NCI-H1694 (cell line): ENCODE results near the gene AHNAK2.

Experiments used
- DNase-seq: peaks from one replicate; lab custom pipeline; 2025; lab: John Stamatoyannopoulos, UW

The AHNAK2 gene

DNA sequence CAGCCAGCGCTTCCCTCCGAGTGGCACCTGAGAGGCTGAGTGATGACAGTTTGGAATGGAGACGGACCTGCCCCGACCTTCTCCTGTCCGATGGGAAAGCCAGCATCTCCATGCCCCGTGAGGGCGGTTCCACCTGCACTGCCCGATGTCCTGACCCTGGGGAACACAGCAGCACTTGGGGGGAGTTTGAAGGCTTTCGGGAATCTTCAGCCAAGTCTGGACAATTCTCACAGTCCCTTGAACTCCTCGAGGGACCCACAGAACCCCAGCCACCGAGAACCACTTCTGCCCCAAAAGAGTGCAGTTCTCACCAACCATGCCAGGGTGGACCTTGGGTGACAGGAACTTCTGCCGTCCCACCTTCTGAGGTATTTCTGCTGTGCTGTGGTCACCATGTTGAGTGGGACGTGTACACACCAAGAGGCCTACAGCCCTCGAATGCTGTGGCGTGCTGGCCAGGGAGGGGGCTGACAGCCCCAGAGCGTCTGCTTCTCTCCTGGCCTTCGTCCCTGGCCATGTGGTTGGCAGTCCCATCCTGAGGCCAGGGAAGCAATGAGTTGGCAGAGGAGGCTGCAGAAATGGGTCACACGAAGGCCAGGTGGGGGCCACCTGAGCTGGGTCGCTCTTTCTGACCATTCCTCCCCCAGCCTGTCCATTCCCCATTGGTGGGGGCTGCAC, 8.5 kb upstream of the AHNAK2 start:
- DNase-seq: no peak

GRCh38 chr14:104985675-104986486, 7.7 kb upstream of the AHNAK2 start, which contains the start of gene CLBA1:
TSS of gene CLBA1 (plus strand) at chr14:104985788. CDS start at chr14:104986432, 644 bp downstream.
- peak; percentile 91 for DNase-seq

- no peak for DNase-seq
Observed at GRCh38 chr14:104984056-104984894, 6.1 kb upstream of the AHNAK2 start.

- no peak for DNase-seq
Observed at GRCh38 chr14:104983231-104983721, 5.1 kb upstream of the AHNAK2 start.

DNA sequence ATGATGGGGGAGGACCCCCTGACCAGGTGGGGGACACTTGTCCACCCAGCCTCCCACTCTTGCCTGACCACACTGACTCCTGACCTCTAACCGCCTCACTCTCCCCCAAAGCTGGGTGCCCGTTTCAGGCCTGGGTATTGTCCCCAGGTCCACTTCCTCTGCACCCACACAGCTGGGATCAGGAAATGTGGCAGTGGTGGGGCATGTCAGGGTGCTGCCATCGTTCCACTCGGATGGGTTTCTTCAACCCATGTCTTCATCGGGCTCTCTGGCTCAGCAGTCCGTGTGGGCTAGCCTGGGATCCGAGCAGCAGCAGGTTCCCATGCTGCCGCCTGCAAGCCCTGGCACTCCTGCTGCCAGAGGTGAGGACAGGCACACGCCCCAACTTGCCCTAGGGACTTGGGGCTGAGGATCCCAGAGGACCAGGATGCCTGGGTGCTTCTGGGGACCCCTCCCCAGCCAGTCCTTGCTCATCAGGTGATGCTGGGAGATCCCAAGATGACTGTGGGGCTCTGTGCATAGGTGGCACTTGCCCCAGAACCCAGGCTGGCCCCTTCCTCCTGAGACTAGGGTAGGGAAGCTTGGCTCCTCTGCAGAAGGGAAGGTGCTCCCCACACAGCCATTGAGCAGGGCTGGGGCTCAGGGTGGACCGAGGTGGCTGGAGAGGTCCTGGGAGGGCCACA, 4.5 kb upstream of the AHNAK2 start:
- DNase-seq: no peak

DNA sequence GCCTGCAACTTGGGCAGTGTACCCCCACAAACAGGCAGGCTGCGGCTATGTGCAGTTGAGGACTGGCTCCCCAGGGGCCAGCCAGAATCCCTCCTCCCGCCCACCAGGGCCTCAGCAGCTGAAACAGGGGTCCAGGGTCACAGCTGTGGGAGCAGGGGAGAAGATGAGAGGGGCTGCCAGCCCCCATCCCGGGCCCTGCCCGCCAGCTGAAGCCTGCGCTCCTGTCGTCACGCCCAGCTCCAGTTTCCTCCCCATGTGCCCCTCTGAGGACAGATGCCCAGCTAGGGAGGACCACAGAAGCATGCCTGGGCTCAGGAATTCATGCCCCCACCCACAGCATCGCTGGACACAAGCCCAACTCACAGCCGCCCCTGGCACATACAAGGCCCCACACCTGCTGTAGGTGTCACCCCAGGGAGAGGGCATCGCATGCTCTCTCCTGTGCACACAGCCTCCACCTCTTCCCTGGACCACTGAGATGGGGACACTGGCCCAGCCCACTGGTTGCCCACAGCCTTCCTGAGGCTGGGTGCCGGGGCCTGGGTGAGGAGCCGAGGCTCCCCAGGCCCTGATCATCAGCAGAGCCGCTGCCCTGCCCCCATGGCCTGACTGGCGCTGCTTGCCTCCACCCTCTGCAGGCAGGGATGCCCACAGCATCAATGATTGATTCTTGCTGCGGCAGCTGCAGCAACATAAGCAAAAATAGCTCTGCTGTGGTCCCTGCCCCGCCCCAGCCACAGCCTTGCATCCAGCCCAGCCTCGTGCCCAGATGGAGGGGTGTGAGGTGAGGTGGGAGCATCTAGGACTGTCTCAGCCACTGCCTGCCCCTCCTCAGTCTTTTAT, 3.7 kb upstream of the AHNAK2 start:
- DNase-seq: peak; percentile 29

GRCh38 chr14:104980611-104981531, 2.7 kb upstream of the AHNAK2 start:
- no peak for DNase-seq

DNA sequence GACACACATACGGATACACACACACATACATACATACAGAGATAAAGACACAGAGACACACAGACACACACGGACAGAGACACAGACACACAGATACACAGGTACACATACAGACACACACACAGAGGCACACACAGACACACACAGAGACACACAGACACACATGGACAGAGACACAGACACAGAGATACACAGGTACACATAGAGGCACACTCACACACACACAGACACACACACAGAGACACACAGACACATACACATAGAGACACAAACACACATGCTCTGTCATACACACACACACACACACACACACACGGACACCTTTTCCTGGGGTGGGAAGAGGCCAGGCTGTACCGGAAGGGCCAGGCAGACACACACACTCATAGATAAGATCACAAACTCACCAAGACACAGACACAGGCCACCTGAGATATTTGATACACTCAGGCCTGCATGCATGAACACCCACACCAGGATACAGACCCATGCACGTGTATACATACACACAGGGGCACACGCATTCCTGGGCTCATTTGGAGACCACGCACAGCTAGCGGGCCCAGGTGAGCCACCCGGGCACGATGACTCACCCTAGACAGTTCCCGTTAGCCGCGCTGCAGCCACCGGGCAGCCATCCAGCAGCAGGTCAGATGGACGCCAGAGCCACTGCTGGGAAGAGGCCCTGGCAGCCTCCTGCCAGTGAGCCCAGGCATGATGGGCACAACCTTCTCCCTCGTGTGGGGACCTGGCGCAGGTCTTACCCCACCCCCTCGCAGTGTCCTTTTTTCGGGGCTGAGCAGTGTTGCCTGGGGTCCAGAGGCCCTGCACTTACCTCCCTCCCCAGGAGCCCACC, 1.8 kb upstream of the AHNAK2 start:
- DNase-seq: no peak

DNA sequence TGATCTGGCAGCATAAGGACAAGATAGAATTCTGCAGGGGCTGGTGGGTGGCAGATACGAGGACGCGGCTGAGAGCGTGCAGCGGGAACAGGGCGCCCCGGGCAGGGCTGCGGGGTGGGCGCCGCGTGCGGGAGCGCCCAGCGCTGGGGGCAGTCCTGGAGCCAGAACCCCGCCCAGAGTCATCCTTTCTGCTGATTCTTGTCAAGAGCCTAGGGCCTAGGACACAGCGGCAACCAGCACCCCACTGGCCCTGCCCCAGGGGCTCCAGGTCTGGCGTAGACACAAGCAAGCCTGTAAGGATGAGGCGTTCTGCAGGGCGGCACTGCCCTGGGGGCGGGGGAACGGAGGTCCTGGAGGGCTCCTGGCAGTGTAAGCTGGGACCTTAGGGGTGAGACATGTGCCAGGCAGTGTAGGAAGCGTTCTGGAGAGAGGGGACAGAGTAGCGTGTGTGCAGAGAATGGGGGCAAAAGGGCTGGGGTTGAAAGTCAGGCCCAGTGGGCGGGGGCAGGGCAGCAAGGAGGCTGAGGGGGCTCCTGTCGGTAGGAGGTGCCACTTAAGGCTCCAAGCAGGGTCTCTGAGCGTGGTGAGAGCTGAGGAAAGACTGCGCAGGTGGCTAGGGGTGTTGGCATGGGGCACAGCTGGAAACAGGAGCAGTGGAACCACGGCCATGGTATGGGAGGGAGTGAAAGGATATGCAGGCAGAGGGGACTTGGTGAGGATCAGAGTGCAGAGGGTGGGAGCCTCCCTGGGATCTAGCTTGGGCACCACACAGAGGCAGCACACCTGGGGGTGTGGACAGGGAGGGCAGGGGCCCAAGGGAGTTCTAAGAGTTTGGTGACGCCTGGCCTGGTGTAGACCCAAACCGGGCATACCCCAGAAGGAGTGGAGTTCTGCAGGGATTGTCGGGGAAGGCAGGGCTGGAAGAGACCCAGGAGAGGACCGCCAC, 845 bp upstream of the AHNAK2 start:
- no peak for DNase-seq

DNA sequence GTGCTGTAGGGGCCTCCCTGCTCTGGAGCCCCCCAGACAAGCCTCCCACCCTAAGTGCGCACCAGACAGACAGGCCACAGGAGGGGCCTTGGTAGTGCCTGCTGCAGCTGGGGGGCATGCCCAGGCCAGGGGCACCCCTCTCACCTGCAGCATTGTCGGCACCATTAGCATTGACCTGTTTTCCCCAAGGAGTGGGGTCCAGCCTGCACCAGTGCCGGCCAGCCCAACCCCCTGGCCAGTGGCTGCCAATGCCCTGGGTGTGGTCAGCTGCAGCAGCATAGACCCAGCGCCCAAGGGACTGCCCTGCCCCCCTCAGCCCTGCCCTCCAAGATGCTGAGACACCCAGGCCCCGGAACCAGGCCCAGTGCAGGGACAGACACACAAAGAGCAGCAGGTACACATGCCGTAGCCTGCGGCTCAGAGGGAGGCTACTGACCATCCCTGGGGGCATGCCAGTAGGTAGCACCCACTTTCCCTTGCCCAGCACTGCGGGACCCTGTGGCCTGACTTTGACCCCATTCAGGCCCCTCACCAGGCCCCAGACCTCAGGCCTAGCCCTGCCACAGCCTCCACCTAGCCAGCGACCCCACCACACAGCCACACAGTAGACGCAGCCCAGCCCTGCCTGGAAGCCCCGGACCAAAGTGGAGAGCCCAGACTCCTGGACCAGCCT, 1.0 kb downstream of the AHNAK2 start:
- DNase-seq: no peak

DNA sequence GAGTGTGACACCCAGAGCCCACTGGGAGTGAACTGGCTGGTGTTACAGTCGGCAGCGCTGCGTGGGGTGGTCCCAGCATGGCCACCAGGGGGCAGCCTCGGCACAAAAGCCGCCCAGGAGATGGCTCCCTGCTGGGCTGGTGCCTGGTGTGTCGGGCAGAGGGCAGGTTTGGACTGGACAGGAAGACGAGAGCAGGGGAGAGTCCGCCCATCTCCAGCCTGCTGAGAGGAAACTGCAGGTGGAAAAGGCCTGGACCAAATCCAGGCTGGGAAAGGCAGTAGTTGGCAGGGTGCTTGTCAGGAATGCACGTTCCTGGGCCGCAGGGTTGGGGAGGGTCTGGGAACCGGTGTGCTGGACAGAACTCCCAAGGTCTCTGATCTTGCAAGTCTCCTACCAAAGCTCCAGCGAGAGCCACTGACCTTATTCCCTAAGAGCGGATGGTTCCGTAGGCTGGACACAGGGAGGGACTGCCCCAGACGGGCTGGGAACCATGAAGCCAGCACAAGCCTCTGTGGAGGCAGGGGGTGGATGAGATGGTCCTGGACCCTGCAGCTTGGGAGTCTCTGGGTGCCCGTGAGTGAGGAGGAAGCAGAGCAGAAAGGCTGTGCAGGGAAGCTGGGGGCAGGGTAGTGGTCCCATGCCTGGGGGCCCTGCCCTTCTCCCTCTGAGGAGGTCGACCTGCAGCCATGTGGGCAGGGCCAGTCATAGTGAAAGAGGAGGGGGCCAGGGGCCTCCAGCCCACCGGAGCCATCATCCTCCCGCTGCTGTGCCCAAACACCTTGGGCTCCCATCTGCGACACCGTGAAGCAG, 1.8 kb downstream of the AHNAK2 start:
- DNase-seq: peak; percentile 84

GRCh38 chr14:104975481-104976197, 2.5 kb downstream of the AHNAK2 start:
- DNase-seq: peak; percentile 33

GRCh38 chr14:104974665-104975390, 3.3 kb downstream of the AHNAK2 start:
- no peak for DNase-seq

- no peak for DNase-seq
Observed at GRCh38 chr14:104974146-104974541, 4.0 kb downstream of the AHNAK2 start.
